Activated B cell treated with CpG ODN at 0.5 μM for 24 hours (primary cell): ENCODE measurements around the gene COL23A1. TPM values are rescaled to one million over a fixed set of nuclear protein-coding genes. Genes with fewer than 3 reads are reported as not detected.

Experiments used
- ATAC-seq: fragments of 200-7000 bp; cut with Tn5 transposase; one replicate; pipeline ENCODE4 v1.10.0; 2021; ENCODE audit warnings: low read depth, mild to moderate bottlenecking, moderate library complexity
- CTCF ChIA-PET: fragments of 350-600 bp; sonication (Branson Sonifier 250); formaldehyde crosslinking; loops from one replicate; lab custom pipeline; 2021; ENCODE audit warnings: antibody characterized with exemption; lab: Charles Lee
- POLR2A ChIA-PET: fragments of 350-600 bp; sonication (Branson Sonifier 250); formaldehyde crosslinking; loops from one replicate; lab custom pipeline; 2021; ENCODE audit warnings: antibody characterized with exemption; lab: Charles Lee
- DNase-seq: peaks from one replicate; pipeline ENCODE4 v3.0.0; 2022
- H3K27ac Mint-ChIP-seq: one replicate; pipeline ENCODE4 v1.8.0; 2020; ENCODE audit warnings: mixed read lengths
- H3K27me3 Mint-ChIP-seq: one replicate; pipeline ENCODE4 v1.8.0; 2021; ENCODE audit warnings: mixed read lengths
- H3K36me3 Mint-ChIP-seq: one replicate; pipeline ENCODE4 v1.8.0; 2021; ENCODE audit warnings: low read depth, mixed read lengths
- H3K4me1 Mint-ChIP-seq: one replicate; pipeline ENCODE4 v1.8.0; 2021; ENCODE audit warnings: mixed read lengths
- H3K4me3 Mint-ChIP-seq: one replicate; pipeline ENCODE4 v1.8.0; 2020; ENCODE audit warnings: mild to moderate bottlenecking, mixed read lengths
- H3K9me3 Mint-ChIP-seq: one replicate; pipeline ENCODE4 v1.8.0; 2020; ENCODE audit warnings: mixed read lengths
- CTCF ChIP-seq: fragments of 200-600 bp; IDR thresholded peaks from one replicate; pipeline ENCODE4 v1.8.0; 2022; ENCODE audit warnings: antibody characterized with exemption, mild to moderate bottlenecking
- intact Hi-C: fragments of 100-400 bp; cut with micrococcal nuclease; formaldehyde crosslinking; loops from one replicate; pipeline ENCODE4 v1.15.1; 2024
- total RNA-seq: library from RNA; stranded (reverse); gene quantifications from 2 replicates; pipeline ENCODE4 v1.2.3, GENCODE V29; 2022

Gene COL23A1
- total RNA-seq, 1 donor from 2014 or later: not detected

- no peak for TF ChIP-seq CTCF
- intact Hi-C loops: no loop called here
- ChIA-PET CTCF (no interaction called here), POLR2A (no interaction called here)
- DNase-seq: no peak
- Mint-ChIP-seq H3K27ac (no peak overlapping the region), H3K36me3 (no peaks in the 10 kb centered on the region), H3K9me3 (peaks cover 3% of the 10 kb centered on the region), H3K4me3 (no peak overlapping the region), H3K4me1 (peaks cover 7% of the 10 kb centered on the region), H3K27me3 (peaks cover 21% of the 10 kb centered on the region)
- ATAC-seq: no peak
Observed at GRCh38 chr5:178557416-178557815, 32.8 kb downstream of the COL23A1 start.

- Mint-ChIP-seq H3K4me1 (peaks cover 7% of the 10 kb centered on the region), H3K27ac (no peak overlapping the region), H3K9me3 (no peaks in the 10 kb centered on the region), H3K36me3 (no peaks in the 10 kb centered on the region), H3K4me3 (no peak overlapping the region), H3K27me3 (peaks cover 19% of the 10 kb centered on the region)
- no peak for TF ChIP-seq CTCF
- CTCF ChIA-PET: no interaction called here
- intact Hi-C loops: no loop called here
- DNase-seq (no peak), ATAC-seq (no peak)
- POLR2A ChIA-PET: no interaction called here
Observed at GRCh38 chr5:178555771-178556211, 34.4 kb downstream of the COL23A1 start.

- H3K9me3 Mint-ChIP-seq: no peaks in the 10 kb centered on the region
- peaks cover 3% of the 10 kb centered on the region for H3K4me1 Mint-ChIP-seq
- DNase-seq: no peak
- no peaks in the 10 kb centered on the region for H3K36me3 Mint-ChIP-seq
- H3K27ac Mint-ChIP-seq: no peak overlapping the region
- no peak for TF ChIP-seq CTCF
- POLR2A ChIA-PET: no interaction called here
- peaks cover 16% of the 10 kb centered on the region for H3K27me3 Mint-ChIP-seq
- H3K4me3 Mint-ChIP-seq: no peak overlapping the region
- CTCF ChIA-PET: no interaction called here
- no peak for ATAC-seq
- intact Hi-C loops: no loop called here
Observed at GRCh38 chr5:178555005-178555404, 35.2 kb downstream of the COL23A1 start.

GRCh38 chr5:178554311-178554710, 35.9 kb downstream of the COL23A1 start:
- Mint-ChIP-seq H3K4me1 (no peaks in the 10 kb centered on the region), H3K36me3 (no peaks in the 10 kb centered on the region), H3K9me3 (no peaks in the 10 kb centered on the region), H3K27me3 (peaks cover 16% of the 10 kb centered on the region), H3K27ac (no peak overlapping the region), H3K4me3 (no peak overlapping the region)
- CTCF ChIA-PET: no interaction called here
- DNase-seq: no peak
- no peak for TF ChIP-seq CTCF
- POLR2A ChIA-PET: no interaction called here
- no peak for ATAC-seq
- intact Hi-C loops: no loop called here

GRCh38 chr5:178553517-178553916, 36.7 kb downstream of the COL23A1 start:
- no peaks in the 10 kb centered on the region for H3K36me3 Mint-ChIP-seq
- no peaks in the 10 kb centered on the region for H3K4me1 Mint-ChIP-seq
- intact Hi-C loops: no loop called here
- H3K27me3 Mint-ChIP-seq: peaks cover 11% of the 10 kb centered on the region
- no peak overlapping the region for H3K27ac Mint-ChIP-seq
- ChIA-PET POLR2A (no interaction called here), CTCF (interaction anchor here (1.9 kb wide), 1 partner anchor 274 kb away, joined by 6 read pairs; no protein-coding TSS in a partner anchor)
- H3K9me3 Mint-ChIP-seq: no peaks in the 10 kb centered on the region
- no peak for TF ChIP-seq CTCF
- no peak overlapping the region for H3K4me3 Mint-ChIP-seq
- DNase-seq (no peak), ATAC-seq (no peak)
